Panc1 (cell line): ENCODE data around the gene YPEL1. TPM values are rescaled to one million over a fixed set of nuclear protein-coding genes. Genes with fewer than 3 reads are reported as not detected.

Source experiments
- ATAC-seq: fragments of 200-7000 bp; cut with Tn5 transposase; 2 replicates; pipeline ENCODE4 v1.9.1; 2020; ENCODE audit warnings: mild to moderate bottlenecking, moderate library complexity
- BruUV-seq: library from RNA; stranded (reverse); fragments of 400-500 nt; replicated peaks from 2 replicates; lab custom pipeline; 2021; lab: Mats Ljungman, UMichigan
- CTCF ChIA-PET: fragments of 300-600 bp; sonication (Branson Sonifier 250); formaldehyde crosslinking; loops from one replicate; lab custom pipeline; 2022; ENCODE audit warnings: antibody characterized with exemption; lab: Charles Lee
- POLR2A ChIA-PET: fragments of 300-600 bp; sonication (Branson Sonifier 250); formaldehyde crosslinking; loops from one replicate; lab custom pipeline; 2022; ENCODE audit warnings: antibody characterized with exemption; lab: Charles Lee
- DNase-seq: peaks from one replicate; pipeline ENCODE4 v3.0.0-alpha.2; 2010; ENCODE audit warnings: low read depth, low spot score
- H3K27ac ChIP-seq: 2 replicates; pipeline ENCODE4 v1.5.1; 2011; ENCODE audit warnings: mild to moderate bottlenecking, low read length, inconsistent platforms
- H3K27me3 ChIP-seq: fragments of 200-500 bp; sonication (Bioruptor generic); 2 replicates; pipeline ENCODE4 v1.6.0; 2014; ENCODE audit warnings: low read length, inconsistent platforms; ENCODE audit not compliant: control insufficient read depth, insufficient read depth
- H3K36me3 ChIP-seq: fragments of 200-500 bp; sonication (Bioruptor generic); 2 replicates; pipeline ENCODE4 v1.5.1; 2014; ENCODE audit warnings: inconsistent platforms, mild to moderate bottlenecking, low read length, moderate library complexity; ENCODE audit not compliant: control insufficient read depth, insufficient read depth
- H3K4me1 ChIP-seq: 2 replicates; pipeline ENCODE4 v1.5.1; 2011; ENCODE audit warnings: inconsistent platforms, mild to moderate bottlenecking, low read length, moderate library complexity; ENCODE audit not compliant: control insufficient read depth, insufficient read depth
- H3K4me3 ChIP-seq, 2 experiments: 2 replicates each; pipeline ENCODE4 v1.5.1; 2011 to 2012; ENCODE audit warnings: low read depth in 2 of 2, low read length in 2 of 2, mild to moderate bottlenecking in 2 of 2, inconsistent platforms in 1 of 2, moderate library complexity in 1 of 2
- H3K9me3 ChIP-seq: fragments of 200-500 bp; sonication (Bioruptor generic); 2 replicates; pipeline ENCODE4 v1.5.1; 2014; ENCODE audit warnings: low read depth, mild to moderate bottlenecking, inconsistent platforms, low read length, moderate library complexity; ENCODE audit not compliant: control insufficient read depth, insufficient read depth
- POLR2AphosphoS5 ChIP-seq: IDR thresholded peaks from 2 replicates; pipeline ENCODE4 v1.6.1; 2012; ENCODE audit warnings: mild to moderate bottlenecking, low read depth, low read length, moderate library complexity
- SIN3A ChIP-seq: IDR thresholded peaks from 2 replicates; pipeline ENCODE4 v1.6.1; 2012; ENCODE audit warnings: low read depth, mild to moderate bottlenecking, low read length, moderate library complexity, borderline replicate concordance; ENCODE audit not compliant: insufficient read depth
- TCF7L2 ChIP-seq: IDR thresholded peaks from 2 replicates; pipeline ENCODE4 v1.6.1; 2011; ENCODE audit warnings: mild to moderate bottlenecking, low read depth, low read length, inconsistent platforms
- in situ Hi-C: cut with HindIII; loops from 2 replicates; pipeline ENCODE4 v1.10.0; 2016; ENCODE audit warnings: low sequenced_read_pairs, low pct_unique_long_range_greater_than_20kb
- intact Hi-C: fragments of 100-400 bp; cut with micrococcal nuclease; formaldehyde crosslinking; loops from one replicate; pipeline ENCODE4 v1.10.0; 2022; ENCODE audit not compliant: unreplicated experiment
- total RNA-seq: library from RNA; stranded (reverse); gene quantifications from one replicate; pipeline ENCODE4 v1.2.1, GENCODE V29; 2021; ENCODE audit not compliant: unreplicated experiment
- TF ChIP-seq, protein P1 (sequence below), 2 experiments: IDR thresholded peaks; 2 replicates each; pipeline ENCODE4 v1.6.1; 2011 to 2012; ENCODE audit warnings: low read depth in 2 of 2, control low read depth in 1 of 2, low read length in 1 of 2, mild to moderate bottlenecking in 1 of 2, moderate library complexity in 1 of 2; ENCODE audit not compliant: insufficient read depth in 1 of 2
- TF ChIP-seq, protein P2 (sequence below): fragments of 450-650 bp; IDR thresholded peaks from 2 replicates; pipeline ENCODE4 v1.5.1; 2017; ENCODE audit warnings: mild to moderate bottlenecking

YPEL1 gene
- total RNA-seq, 1 experiment from 2014 or later: 4.0 TPM

DNA sequence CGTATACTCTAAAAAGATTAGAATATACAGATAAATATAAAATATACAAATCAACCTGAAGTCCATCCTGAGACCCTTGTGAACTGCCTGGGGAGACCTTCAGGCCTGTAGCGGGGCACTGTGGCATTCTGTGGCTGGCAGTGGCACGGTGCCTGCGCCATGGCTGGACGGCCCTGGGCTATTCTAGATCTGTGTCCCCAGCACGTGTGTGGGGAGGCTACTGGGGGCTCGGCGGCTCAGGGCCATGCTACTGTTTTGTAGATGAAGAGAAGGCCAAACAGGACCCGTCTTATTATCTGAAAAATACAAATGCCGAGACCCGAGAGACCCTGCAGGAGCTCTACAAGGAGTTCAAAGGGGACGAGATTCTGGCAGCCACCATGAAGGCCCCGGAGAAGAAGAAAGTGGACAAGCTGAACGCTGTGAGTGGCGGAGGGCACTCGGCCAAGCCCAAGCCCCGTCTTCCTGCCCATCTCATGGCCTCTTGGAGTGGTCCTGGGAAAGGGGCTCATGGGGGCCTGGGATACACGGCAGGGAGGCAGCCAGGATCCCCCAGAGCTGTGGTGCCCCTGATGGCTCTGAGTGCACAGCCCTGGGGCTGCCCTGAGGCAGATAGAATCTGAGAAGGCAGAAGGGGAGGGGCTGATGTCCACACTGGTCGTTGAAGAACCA lies 51.0 kb downstream of the YPEL1 start:
- Histone ChIP-seq H3K4me3 (no peak overlapping the region), H3K9me3 (no peaks in the 10 kb centered on the region), H3K27ac (no peak overlapping the region), H3K36me3 (no peaks in the 10 kb centered on the region), H3K27me3 (no peaks in the 10 kb centered on the region), H3K4me1 (no peaks in the 10 kb centered on the region)
- in situ Hi-C loops (no loop called here), intact Hi-C loops (no loop called here)
- ATAC-seq (no peak), DNase-seq (no peak)
- ChIA-PET CTCF (no interaction called here), POLR2A (no interaction called here)
- BruUV-seq: no TSS peak
- TF ChIP-seq SIN3A: no peak
- TF ChIP-seq, protein P1, sequence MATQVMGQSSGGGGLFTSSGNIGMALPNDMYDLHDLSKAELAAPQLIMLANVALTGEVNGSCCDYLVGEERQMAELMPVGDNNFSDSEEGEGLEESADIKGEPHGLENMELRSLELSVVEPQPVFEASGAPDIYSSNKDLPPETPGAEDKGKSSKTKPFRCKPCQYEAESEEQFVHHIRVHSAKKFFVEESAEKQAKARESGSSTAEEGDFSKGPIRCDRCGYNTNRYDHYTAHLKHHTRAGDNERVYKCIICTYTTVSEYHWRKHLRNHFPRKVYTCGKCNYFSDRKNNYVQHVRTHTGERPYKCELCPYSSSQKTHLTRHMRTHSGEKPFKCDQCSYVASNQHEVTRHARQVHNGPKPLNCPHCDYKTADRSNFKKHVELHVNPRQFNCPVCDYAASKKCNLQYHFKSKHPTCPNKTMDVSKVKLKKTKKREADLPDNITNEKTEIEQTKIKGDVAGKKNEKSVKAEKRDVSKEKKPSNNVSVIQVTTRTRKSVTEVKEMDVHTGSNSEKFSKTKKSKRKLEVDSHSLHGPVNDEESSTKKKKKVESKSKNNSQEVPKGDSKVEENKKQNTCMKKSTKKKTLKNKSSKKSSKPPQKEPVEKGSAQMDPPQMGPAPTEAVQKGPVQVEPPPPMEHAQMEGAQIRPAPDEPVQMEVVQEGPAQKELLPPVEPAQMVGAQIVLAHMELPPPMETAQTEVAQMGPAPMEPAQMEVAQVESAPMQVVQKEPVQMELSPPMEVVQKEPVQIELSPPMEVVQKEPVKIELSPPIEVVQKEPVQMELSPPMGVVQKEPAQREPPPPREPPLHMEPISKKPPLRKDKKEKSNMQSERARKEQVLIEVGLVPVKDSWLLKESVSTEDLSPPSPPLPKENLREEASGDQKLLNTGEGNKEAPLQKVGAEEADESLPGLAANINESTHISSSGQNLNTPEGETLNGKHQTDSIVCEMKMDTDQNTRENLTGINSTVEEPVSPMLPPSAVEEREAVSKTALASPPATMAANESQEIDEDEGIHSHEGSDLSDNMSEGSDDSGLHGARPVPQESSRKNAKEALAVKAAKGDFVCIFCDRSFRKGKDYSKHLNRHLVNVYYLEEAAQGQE (IDR thresholded peaks at IDR 0.05; ENCODE audit: insufficient read depth in 1 of 2, low read depth in 2 of 2, low read length in 1 of 2): no peak
- no peak for TF ChIP-seq TCF7L2
- TF ChIP-seq, protein P2, sequence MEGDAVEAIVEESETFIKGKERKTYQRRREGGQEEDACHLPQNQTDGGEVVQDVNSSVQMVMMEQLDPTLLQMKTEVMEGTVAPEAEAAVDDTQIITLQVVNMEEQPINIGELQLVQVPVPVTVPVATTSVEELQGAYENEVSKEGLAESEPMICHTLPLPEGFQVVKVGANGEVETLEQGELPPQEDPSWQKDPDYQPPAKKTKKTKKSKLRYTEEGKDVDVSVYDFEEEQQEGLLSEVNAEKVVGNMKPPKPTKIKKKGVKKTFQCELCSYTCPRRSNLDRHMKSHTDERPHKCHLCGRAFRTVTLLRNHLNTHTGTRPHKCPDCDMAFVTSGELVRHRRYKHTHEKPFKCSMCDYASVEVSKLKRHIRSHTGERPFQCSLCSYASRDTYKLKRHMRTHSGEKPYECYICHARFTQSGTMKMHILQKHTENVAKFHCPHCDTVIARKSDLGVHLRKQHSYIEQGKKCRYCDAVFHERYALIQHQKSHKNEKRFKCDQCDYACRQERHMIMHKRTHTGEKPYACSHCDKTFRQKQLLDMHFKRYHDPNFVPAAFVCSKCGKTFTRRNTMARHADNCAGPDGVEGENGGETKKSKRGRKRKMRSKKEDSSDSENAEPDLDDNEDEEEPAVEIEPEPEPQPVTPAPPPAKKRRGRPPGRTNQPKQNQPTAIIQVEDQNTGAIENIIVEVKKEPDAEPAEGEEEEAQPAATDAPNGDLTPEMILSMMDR: no peak
- TF ChIP-seq POLR2AphosphoS5: no peak

GRCh38 chr22:21683401-21683811 lies 52.2 kb downstream of the YPEL1 start:
- no peak overlapping the region for H3K27ac ChIP-seq
- H3K9me3 ChIP-seq: no peaks in the 10 kb centered on the region
- H3K4me3 ChIP-seq: no peak overlapping the region
- no peaks in the 10 kb centered on the region for H3K27me3 ChIP-seq
- POLR2A ChIA-PET: no interaction called here
- in situ Hi-C loops: no loop called here
- TF ChIP-seq SIN3A: no peak
- TF ChIP-seq TCF7L2: no peak
- TF ChIP-seq, protein P2: no peak
- TF ChIP-seq, protein P1 (IDR thresholded peaks at IDR 0.05; ENCODE audit: insufficient read depth in 1 of 2, low read depth in 2 of 2, low read length in 1 of 2): no peak
- no peak for TF ChIP-seq POLR2AphosphoS5
- ATAC-seq: no peak
- no peaks in the 10 kb centered on the region for H3K36me3 ChIP-seq
- intact Hi-C loops: no loop called here
- BruUV-seq: no TSS peak
- CTCF ChIA-PET: no interaction called here
- DNase-seq: no peak
- no peaks in the 10 kb centered on the region for H3K4me1 ChIP-seq
